RKO (cell line): Measurements from ENCODE around the gene ZNF616.

Source experiments
- DNase-seq: peaks from one replicate; pipeline ENCODE4 v3.0.0-alpha.2; 2016; ENCODE audit warnings: low spot score

Gene ZNF616

DNA sequence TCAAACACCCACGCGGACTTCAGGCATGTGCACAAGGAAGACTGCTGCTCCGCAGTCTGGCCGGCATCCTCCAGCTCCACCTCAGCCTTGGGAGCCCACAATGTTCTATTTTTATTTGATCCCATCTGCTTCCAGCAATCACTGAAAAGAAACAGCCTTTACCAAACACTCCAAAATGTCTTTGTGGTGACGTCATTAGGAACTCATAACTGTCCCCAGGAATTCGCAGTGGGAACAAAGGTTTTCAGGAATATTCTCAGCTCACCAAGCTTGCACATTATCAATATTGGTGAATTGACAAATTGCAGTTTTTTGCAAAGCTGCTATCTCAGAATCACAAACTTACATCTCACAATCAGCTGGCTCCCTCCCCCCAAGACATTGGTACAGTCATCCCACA, 29.0 kb downstream of the ZNF616 start:
- no peak for DNase-seq

DNA sequence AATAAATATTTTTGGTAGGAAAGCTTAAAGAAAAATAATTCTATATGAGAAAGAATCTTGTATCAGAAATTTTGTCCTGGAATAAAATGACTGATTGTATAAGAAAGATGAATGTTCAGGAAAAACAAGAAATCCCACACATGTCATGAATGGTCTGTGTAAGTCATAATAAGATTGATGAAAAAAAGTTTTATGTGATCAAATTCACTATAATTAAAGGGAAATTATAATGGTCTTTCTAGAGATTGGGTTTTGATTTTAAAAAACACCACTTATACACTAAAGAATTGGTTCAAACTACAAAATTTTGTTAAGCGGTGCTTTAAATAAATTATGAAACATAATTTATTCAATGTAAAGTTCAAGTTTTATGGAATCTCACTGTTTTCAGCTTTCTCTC, 37.0 kb downstream of the ZNF616 start:
- no peak for DNase-seq

DNA sequence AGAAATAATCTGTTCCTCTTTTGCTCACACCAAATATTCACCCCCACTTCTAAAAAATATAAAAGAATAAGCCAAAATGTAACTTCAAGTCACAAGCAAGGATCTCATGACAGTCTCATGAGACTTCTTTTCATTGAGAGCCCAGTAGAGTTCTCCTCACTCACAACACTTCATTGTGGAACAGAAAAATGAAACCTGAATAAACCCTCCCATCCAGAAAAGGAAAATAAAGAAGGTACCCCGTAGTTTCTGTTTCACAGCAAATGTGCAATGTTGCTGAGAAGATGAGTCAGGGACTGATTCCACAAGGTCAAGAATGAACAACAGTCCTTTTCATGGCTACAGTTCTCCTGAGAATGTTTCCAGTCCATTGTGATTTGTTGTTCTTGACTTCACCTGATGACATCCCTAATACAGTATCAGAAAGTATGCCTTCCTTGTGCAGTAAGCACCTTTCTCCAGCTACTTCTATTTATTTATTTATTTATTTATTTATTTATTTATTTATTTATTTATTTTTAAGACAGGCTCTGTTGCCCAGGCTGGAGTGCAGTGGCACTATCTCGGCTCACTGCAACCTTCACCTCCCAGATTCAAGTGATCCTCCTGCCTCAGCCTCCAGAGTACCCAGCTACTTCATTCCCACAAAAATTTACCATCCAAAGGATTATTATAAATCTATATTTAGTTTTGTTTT, 37.7 kb downstream of the ZNF616 start:
- DNase-seq: peak; percentile 23

DNA sequence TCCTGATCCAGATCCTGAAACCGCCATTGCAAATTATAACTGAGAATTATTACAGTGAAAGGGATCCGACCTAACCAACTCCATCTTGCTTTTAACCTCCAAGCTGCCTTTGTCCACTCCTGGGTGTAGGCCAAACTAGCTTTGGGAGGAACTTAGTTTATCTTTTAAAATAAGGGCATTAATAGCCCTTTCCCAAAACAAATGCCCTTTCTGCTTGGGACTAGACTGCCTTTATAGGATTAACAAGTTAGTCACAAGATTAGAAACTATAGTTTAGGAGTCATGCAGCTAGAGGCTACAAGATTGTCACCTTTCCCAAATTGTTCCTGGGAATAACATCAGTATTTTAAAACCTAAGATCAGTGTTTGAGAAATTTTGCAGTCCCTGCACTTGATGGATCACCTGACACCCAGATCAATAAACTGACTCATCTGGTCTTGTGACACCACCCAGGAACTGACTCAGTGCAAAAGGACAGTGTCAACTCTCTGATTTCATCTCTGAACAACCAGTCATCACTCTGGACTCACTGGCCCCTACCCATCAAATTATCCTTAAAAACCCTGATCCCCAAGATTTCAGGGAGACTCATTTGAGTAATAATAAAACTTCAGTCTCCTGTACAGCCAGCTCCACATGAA, 40.1 kb downstream of the ZNF616 start:
- DNase-seq: peak; percentile 94

DNA sequence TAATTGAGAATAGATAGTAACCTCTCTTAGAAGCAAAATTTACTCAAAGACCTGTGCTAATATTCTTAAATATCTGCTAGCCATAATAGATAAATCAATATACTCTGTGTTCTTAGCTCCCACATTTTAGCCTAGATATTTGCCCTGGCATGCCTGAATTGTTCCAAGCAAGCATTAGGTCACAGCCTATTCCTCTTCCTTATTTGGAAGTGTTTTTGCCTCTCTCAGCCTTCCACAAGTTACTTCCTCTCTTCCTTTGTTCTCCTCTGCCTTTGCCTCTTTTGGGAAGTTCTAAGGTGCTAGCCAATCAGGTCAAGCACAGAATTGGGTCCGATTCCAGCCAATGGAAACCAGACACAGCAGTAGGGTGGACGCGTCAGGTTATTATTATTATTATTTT, 43.3 kb downstream of the ZNF616 start:
- peak; percentile 60 for DNase-seq

DNA sequence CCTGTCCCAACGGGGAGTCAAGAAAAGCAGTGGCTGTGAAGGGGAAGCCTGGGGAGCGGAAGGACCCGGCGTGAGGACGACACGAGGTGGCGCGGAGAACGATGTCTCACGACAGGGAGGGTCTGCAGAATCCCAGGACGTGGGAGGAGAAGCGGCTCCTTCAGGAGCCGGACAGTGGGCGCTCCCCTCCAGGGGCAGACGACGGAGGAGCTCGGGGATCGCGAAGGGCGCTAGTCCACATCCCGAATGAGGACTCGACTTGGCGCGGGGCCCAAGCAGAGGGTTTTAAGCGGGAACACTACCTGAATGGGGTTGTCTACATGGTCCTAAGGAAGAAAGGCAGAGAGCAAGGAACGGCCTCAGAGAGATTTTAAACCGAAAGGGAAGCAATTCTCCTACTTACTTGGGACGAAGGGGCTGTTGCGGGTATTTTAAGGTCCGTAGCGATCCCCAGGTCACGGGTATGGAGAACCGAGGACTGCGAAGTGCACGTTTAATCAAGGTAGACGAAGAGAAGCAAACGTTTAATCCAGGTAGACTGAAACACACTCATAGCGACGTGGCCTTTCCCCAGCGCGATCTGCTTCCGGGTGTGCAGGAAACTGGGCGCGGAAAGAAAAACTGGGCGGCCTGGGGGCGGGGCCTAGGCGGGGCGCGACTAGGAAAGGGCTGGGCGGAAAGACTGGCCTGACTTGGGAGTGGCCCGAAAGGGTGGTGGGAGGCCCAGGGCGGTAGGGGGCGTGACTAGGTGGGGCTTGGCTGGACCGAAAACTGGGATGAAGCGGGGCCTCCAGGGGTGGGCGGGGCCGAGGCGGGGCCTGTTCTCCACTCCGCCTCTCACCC, 44.3 kb downstream of the ZNF616 start, which contains the start of gene ZNF841:
Gene ZNF841, minus strand, starts transcription at position 594 of the 843 bp plus-strand sequence. CDS start 10,964 bp downstream, outside the sequence.
- peak; percentile 96 for DNase-seq

DNA sequence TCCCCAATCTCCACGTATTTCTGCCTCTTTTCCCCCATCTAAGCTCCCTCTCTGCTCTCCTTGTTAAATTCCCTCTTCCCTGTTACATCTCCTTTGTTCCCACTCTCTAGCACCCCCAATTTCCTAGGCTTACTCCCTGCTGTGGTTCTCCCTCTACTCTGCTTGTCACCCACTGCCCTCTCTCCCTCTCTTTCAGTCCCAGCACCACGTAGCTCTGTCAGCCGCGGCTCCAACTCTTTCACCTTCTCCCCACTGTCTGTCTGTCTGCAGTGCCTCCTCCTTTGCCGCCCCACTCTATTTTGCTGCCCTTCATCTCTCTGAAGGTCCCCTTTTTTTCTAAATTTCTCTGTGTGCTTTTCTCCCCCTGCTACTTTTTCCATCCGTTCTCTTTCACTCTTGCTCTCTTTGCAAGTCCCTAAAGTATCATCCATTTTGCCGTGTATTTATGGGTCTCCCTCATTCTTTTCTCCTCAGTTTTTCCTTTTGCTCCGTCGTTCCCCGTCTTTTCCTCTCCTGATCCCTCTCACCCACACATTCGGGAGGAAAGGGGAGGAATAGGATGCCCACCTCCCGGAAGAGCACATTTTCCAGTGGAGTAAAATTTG, 45.1 kb downstream of the ZNF616 start:
- peak; percentile 15 for DNase-seq

DNA sequence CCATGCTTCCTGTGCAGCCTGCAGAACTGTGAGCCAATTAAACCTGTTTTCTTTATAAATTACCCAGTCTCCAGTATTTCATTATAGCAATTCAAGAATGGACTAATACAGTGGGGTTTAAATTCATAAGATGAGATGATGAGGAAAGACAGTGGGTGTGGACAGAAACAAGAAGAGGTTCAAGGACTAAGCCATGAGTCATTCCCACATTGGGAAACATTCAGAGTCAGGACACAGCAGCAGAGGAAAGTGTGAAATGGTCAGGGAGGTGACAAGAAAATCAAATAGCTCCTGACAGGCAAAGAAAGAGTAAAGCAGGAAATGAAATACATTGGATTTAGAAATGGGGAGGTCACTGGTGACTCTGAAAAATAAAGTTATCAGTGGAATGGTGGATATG, 53.3 kb downstream of the ZNF616 start:
- DNase-seq: no peak

DNA sequence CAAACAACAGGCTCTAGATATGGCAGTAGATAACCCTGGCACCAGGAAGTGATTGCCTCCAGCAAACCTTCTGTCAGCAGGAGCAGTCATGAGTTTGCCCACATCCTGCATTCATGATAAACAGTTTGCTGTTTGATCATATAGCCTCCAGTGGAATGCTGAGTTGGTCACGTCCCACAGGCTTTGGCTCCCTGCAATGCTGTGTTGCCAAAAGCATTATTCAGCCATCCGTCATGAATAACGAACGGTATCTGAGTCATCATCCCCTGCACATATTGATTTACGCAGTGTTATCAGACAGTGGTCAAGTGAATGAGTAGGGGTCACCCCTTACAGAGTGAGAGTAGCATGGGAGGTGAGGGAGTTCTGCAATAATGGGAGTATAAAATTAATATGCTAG, 69.2 kb downstream of the ZNF616 start:
- DNase-seq: peak; percentile 93

DNA sequence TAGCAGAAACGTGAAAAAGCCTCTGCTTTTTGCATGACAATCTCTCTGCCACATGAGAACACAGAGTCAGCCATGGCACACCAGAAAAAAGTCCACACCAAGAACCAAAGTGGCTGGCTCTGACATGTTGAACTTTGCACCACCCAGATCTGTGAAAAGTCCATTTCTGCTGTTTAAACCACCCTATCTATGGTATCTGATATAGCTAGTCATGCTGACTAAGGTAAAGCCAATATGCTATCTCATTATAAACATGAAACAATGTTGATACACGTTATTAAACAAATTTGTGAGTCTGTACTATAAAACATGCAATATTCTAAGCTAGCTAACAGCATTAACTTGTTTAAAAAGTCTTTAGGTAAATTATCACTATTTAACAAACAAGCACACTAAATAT, 70.1 kb downstream of the ZNF616 start:
- DNase-seq: no peak

DNA sequence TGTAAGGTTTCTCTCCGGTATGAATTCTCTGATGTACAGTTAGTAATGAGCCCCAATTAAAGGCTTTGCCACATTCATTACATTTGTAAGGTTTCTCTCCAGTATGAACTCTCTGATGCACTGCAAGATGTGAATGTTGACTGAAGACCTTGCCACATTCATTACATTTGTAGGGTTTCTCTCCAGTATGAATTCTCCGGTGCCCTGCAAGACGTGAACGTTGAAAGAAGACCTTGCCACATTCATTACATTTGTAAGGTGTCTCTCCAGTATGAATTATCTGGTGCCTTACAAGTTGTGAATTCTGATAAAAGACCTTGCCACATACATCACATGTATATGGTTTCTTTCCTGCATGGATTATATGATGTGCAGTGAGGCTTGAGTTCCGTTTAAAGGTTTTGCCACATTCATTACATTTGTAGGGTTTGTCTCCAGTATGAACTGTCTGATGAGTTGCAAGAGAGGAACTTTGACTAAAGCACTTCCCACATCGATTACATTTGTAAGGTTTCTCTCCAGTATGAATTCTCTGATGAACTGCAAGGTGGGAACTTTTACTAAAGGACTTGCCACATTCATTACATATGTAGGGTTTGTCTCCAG, 73.4 kb downstream of the ZNF616 start:
- no peak for DNase-seq

DNA sequence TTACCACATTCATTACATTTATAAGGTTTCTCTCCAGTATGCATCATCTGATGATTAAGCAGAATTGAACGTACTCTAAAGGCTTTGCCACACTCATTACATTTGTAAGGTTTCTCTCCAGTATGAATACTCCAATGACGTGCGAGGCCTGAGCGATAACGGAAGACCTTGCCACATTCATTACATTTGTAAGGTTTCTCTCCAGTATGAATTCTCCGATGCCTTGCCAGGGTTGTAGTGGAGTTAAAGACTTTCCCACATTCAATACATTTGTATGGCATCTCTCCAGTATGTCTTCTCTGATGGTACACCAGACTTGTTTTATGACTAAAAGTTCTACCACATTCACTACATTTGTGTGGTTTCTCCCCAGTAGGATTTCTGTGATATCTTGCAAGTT, 74.3 kb downstream of the ZNF616 start:
- DNase-seq: no peak
